Ovary (tissue), 3 donors: ENCODE results near the gene TMC2.

Experiments used
- EP300 ChIP-seq: sonication (generic); formaldehyde crosslinking; IDR thresholded peaks from one replicate; pipeline ENCODE4 v1.6.1; 2017; ENCODE audit warnings: antibody characterized with exemption
- POLR2A ChIP-seq: fragments of 450-650 bp; IDR thresholded peaks from one replicate; pipeline ENCODE4 v1.6.1; 2017; ENCODE audit warnings: antibody characterized with exemption, mild to moderate bottlenecking, moderate library complexity
- TF ChIP-seq, protein P1 (sequence below), 3 donors: fragments of 450-650 bp in 2 of 3; fragments of 200-600 bp in 1 of 3; IDR thresholded peaks; one replicate each; pipeline versions ENCODE4 v1.5.1 to v1.8.0; 2016 to 2022; ENCODE audit warnings: antibody characterized with exemption in 3 of 3, mild to moderate bottlenecking in 1 of 3
- donor health status: DM: no; HTN: no; CAD: no.

GRCh38 chr20:2637246-2637645 lies 100.9 kb downstream of the TMC2 start:
- TF ChIP-seq, protein P1, sequence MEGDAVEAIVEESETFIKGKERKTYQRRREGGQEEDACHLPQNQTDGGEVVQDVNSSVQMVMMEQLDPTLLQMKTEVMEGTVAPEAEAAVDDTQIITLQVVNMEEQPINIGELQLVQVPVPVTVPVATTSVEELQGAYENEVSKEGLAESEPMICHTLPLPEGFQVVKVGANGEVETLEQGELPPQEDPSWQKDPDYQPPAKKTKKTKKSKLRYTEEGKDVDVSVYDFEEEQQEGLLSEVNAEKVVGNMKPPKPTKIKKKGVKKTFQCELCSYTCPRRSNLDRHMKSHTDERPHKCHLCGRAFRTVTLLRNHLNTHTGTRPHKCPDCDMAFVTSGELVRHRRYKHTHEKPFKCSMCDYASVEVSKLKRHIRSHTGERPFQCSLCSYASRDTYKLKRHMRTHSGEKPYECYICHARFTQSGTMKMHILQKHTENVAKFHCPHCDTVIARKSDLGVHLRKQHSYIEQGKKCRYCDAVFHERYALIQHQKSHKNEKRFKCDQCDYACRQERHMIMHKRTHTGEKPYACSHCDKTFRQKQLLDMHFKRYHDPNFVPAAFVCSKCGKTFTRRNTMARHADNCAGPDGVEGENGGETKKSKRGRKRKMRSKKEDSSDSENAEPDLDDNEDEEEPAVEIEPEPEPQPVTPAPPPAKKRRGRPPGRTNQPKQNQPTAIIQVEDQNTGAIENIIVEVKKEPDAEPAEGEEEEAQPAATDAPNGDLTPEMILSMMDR (IDR thresholded peaks at IDR 0.05) = no peak
- TF ChIP-seq POLR2A (no peak), EP300 (no peak)
